Left lung (tissue), 10 donors: ENCODE measurements around the gene IL1B. TPM values are rescaled to one million over a fixed set of nuclear protein-coding genes. Genes with fewer than 3 reads are reported as not detected.
A peak's percentile ranks its signal among the peaks of the same experiment; 100 is the strongest.

ENCODE experiments used
- ATAC-seq: fragments of 200-7000 bp; cut with Tn5 transposase; one replicate; pipeline ENCODE4 v1.9.1; 2020; ENCODE audit warnings: moderate library complexity
- DNase-seq, 4 donors: peaks; one replicate each; pipeline ENCODE4 v3.0.0-alpha.2; 2013 to 2020
- H3K27ac ChIP-seq, 2 donors: fragments of 200-600 bp; sonication (generic) in 1 of 2; one replicate each; pipeline versions ENCODE4 v1.5.0 to v1.8.0; 2020 to 2021
- H3K27me3 ChIP-seq, 2 donors: fragments of 200-600 bp; sonication (generic) in 1 of 2; one replicate each; pipeline versions ENCODE4 v1.5.0 to v1.8.0; 2020 to 2021
- H3K36me3 ChIP-seq, 2 donors: fragments of 200-600 bp; sonication (generic) in 1 of 2; one replicate each; pipeline versions ENCODE4 v1.5.0 to v1.8.0; 2020 to 2021
- H3K4me1 ChIP-seq, 2 donors: fragments of 200-600 bp; one replicate each; pipeline ENCODE4 v1.8.0; 2021
- H3K4me3 ChIP-seq, 2 donors: fragments of 200-600 bp; sonication (generic) in 1 of 2; one replicate each; pipeline versions ENCODE4 v1.5.0 to v1.8.0; 2020 to 2021; ENCODE audit warnings: mild to moderate bottlenecking in 1 of 2
- H3K9me3 ChIP-seq, 2 donors: fragments of 200-600 bp; sonication (generic) in 1 of 2; one replicate each; pipeline versions ENCODE4 v1.5.0 to v1.8.0; 2020 to 2021
- CTCF ChIP-seq, 2 donors: fragments of 200-600 bp; sonication (generic) in 1 of 2; IDR thresholded peaks; one replicate each; pipeline versions ENCODE4 v1.5.0 to v1.8.0; 2021; ENCODE audit warnings: antibody characterized with exemption in 2 of 2
- intact Hi-C, 2 donors: fragments of 100-400 bp; cut with DNase I; formaldehyde crosslinking; loops; one replicate each; pipeline versions ENCODE4 v1.11.2 to v1.14.2; 2022
- polyA plus RNA-seq, 6 donors: library from polyadenylated mRNA; unstranded; fragments of 120-200 nt; gene quantifications; one replicate each; pipeline ENCODE4 v1.2.1, GENCODE V29; 2013; ENCODE audit not compliant: insufficient read length in 6 of 6
- total RNA-seq, 2 donors: library from RNA; stranded (reverse); fragmentation: NEBNext Ultra II Directional; extraction: Animal tissue kit (Norgen Biotek cat#: 25700); gene quantifications; one replicate each; pipeline ENCODE4 v1.2.1, GENCODE V29; 2021
- donor health status: DM: no; HTN: yes; CAD: no.
- donor health status: DM: no; HTN: no; CAD: no.

The IL1B gene
- total and polyA plus RNA-seq, 8 donors: 0.58 to 38.1 (median 2.2) TPM

- no peak for DNase-seq
- no peak for TF ChIP-seq CTCF (IDR thresholded peaks at IDR 0.05)
- Histone ChIP-seq H3K27me3 (no peaks in the 10 kb centered on the region), H3K27ac (peak overlapping the region in 1 of 2 donors; percentile 87), H3K4me3 (no peak overlapping the region), H3K4me1 (peaks cover 12 to 57% of the 10 kb centered on the region in 2 donors), H3K36me3 (no peaks in the 10 kb centered on the region), H3K9me3 (no peaks in the 10 kb centered on the region)
- intact Hi-C loops: no loop called here
- no peak for ATAC-seq
Measured at GRCh38 chr2:112792419-112792818, 44.2 kb downstream of the IL1B start.

- TF ChIP-seq CTCF (IDR thresholded peaks at IDR 0.05): no peak
- intact Hi-C loops: no loop called here
- no peaks in the 10 kb centered on the region for H3K36me3 ChIP-seq
- no peaks in the 10 kb centered on the region for H3K9me3 ChIP-seq
- DNase-seq (no peak), ATAC-seq (no peak)
- no peak overlapping the region for H3K4me3 ChIP-seq
- no peak overlapping the region for H3K27ac ChIP-seq
- no peaks in the 10 kb centered on the region for H3K27me3 ChIP-seq
- peaks cover 12 to 61% of the 10 kb centered on the region in 2 donors for H3K4me1 ChIP-seq
Measured at GRCh38 chr2:112791693-112792230, 44.8 kb downstream of the IL1B start.

GRCh38 chr2:112791019-112791418 lies 45.6 kb downstream of the IL1B start:
- DNase-seq: no peak
- Histone ChIP-seq H3K27ac (no peak overlapping the region), H3K4me1 (peaks cover 12 to 62% of the 10 kb centered on the region in 2 donors), H3K27me3 (no peaks in the 10 kb centered on the region), H3K9me3 (no peaks in the 10 kb centered on the region), H3K36me3 (no peaks in the 10 kb centered on the region), H3K4me3 (no peak overlapping the region)
- no peak for ATAC-seq
- intact Hi-C loops: no loop called here
- TF ChIP-seq CTCF (IDR thresholded peaks at IDR 0.05): no peak

- no peaks in the 10 kb centered on the region for H3K9me3 ChIP-seq
- H3K36me3 ChIP-seq: no peaks in the 10 kb centered on the region
- TF ChIP-seq CTCF (IDR thresholded peaks at IDR 0.05): no peak
- peaks cover 12 to 55% of the 10 kb centered on the region in 2 donors for H3K4me1 ChIP-seq
- no peaks in the 10 kb centered on the region for H3K27me3 ChIP-seq
- intact Hi-C loops: no loop called here
- DNase-seq (no peak), ATAC-seq (no peak)
- H3K4me3 ChIP-seq: no peak overlapping the region
- no peak overlapping the region for H3K27ac ChIP-seq
Measured at GRCh38 chr2:112790305-112790704, 46.3 kb downstream of the IL1B start.

GRCh38 chr2:112789186-112789585 lies 47.4 kb downstream of the IL1B start:
- ATAC-seq (no peak), DNase-seq (no peak)
- intact Hi-C loops: no loop called here
- TF ChIP-seq CTCF (IDR thresholded peaks at IDR 0.05): no peak
- no peaks in the 10 kb centered on the region for H3K36me3 ChIP-seq
- peak overlapping the region in 1 of 2 donors; percentile 80 for H3K27ac ChIP-seq
- no peaks in the 10 kb centered on the region for H3K27me3 ChIP-seq
- no peaks in the 10 kb centered on the region for H3K9me3 ChIP-seq
- no peak overlapping the region for H3K4me3 ChIP-seq
- H3K4me1 ChIP-seq: peaks cover 4 to 44% of the 10 kb centered on the region in 2 donors
